Measurements from ENCODE around the gene NOBOX. TPM values are rescaled to one million over a fixed set of nuclear protein-coding genes. Genes with fewer than 3 reads are reported as not detected.

NOBOX gene
- total and polyA plus RNA-seq, 4 donors: not detected

DNA sequence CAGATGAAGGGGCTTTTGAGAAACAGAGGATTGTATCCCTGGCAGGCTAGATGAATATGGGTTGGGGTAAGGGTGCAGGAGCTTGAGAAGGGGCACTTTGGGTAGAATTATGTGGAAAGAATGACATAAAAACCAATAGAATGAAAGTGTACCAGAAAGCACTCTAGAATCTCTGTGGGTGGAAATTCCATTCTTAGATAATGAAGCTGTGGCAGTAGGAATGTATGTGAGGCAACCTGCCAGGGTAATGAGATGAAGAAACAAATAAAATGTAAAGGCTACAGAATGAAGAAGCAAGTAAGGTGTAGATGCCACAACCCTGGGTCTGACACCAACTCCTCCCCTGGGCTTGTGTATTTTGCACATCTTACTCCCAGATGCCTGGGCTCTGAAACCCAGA is 16.8 kb downstream of the NOBOX start:
- peak in 1 of 3 donors; percentile 32 for DNase-seq
- no peaks in the 10 kb centered on the region for H3K36me3 ChIP-seq (ENCODE audit: control insufficient read depth in 4 of 4, insufficient read depth in 4 of 4, low read length in 4 of 4)
- H3K9me3 ChIP-seq (ENCODE audit: control insufficient read depth in 4 of 4, insufficient read depth in 3 of 4, low read length in 3 of 4): no peaks in the 10 kb centered on the region
- H3K4me1 ChIP-seq (ENCODE audit: control insufficient read depth in 5 of 5, insufficient read depth in 5 of 5, low read length in 5 of 5): peaks cover 0 to 5% (median 0%) of the 10 kb centered on the region in 5 donors
- no peak overlapping the region for H3K9ac ChIP-seq (ENCODE audit: insufficient read depth in 1 of 2, low read length in 2 of 2)
- no peak overlapping the region for H3K27ac ChIP-seq (ENCODE audit: low read depth in 1 of 2, low read length in 1 of 2)
- H3K27me3 ChIP-seq (ENCODE audit: control insufficient read depth in 3 of 3, insufficient read depth in 3 of 3, low read length in 2 of 3): no peaks in the 10 kb centered on the region
- ATAC-seq (ENCODE audit: insufficient read depth, low FRiP score): no peak
- TF ChIP-seq, protein P1, sequence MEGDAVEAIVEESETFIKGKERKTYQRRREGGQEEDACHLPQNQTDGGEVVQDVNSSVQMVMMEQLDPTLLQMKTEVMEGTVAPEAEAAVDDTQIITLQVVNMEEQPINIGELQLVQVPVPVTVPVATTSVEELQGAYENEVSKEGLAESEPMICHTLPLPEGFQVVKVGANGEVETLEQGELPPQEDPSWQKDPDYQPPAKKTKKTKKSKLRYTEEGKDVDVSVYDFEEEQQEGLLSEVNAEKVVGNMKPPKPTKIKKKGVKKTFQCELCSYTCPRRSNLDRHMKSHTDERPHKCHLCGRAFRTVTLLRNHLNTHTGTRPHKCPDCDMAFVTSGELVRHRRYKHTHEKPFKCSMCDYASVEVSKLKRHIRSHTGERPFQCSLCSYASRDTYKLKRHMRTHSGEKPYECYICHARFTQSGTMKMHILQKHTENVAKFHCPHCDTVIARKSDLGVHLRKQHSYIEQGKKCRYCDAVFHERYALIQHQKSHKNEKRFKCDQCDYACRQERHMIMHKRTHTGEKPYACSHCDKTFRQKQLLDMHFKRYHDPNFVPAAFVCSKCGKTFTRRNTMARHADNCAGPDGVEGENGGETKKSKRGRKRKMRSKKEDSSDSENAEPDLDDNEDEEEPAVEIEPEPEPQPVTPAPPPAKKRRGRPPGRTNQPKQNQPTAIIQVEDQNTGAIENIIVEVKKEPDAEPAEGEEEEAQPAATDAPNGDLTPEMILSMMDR (IDR thresholded peaks at IDR 0.05; ENCODE audit: control extremely low read depth, extremely low read depth): no peak
- H3K4me3 ChIP-seq: no peak overlapping the region

GRCh38 chr7:144384555-144385245 is 18.8 kb downstream of the NOBOX start:
- Histone ChIP-seq H3K4me3 (no peak overlapping the region), H3K27me3 (ENCODE audit: control insufficient read depth in 3 of 3, insufficient read depth in 3 of 3, low read length in 2 of 3) (no peaks in the 10 kb centered on the region), H3K9ac (ENCODE audit: insufficient read depth in 1 of 2, low read length in 2 of 2) (no peak overlapping the region), H3K27ac (ENCODE audit: low read depth in 1 of 2, low read length in 1 of 2) (no peak overlapping the region), H3K4me1 (ENCODE audit: control insufficient read depth in 5 of 5, insufficient read depth in 5 of 5, low read length in 5 of 5) (no peaks in the 10 kb centered on the region), H3K9me3 (ENCODE audit: control insufficient read depth in 4 of 4, insufficient read depth in 3 of 4, low read length in 3 of 4) (no peaks in the 10 kb centered on the region), H3K36me3 (ENCODE audit: control insufficient read depth in 4 of 4, insufficient read depth in 4 of 4, low read length in 4 of 4) (peaks cover 0 to 3% (median 1%) of the 10 kb centered on the region in 4 donors)
- TF ChIP-seq, protein P1 (IDR thresholded peaks at IDR 0.05; ENCODE audit: control extremely low read depth, extremely low read depth): no peak
- 78 to 91% methylated on average over 12 of the region's 12 CpGs for WGBS, 2 donors
- DNase-seq: no peak
- no peak for ATAC-seq (ENCODE audit: insufficient read depth, low FRiP score)

GRCh38 chr7:144384071-144384470 is 19.4 kb downstream of the NOBOX start:
- Histone ChIP-seq H3K27me3 (ENCODE audit: control insufficient read depth in 3 of 3, insufficient read depth in 3 of 3, low read length in 2 of 3) (no peaks in the 10 kb centered on the region), H3K36me3 (ENCODE audit: control insufficient read depth in 4 of 4, insufficient read depth in 4 of 4, low read length in 4 of 4) (peaks cover 0 to 6% (median 1%) of the 10 kb centered on the region in 4 donors), H3K9me3 (ENCODE audit: control insufficient read depth in 4 of 4, insufficient read depth in 3 of 4, low read length in 3 of 4) (no peaks in the 10 kb centered on the region), H3K4me1 (ENCODE audit: control insufficient read depth in 5 of 5, insufficient read depth in 5 of 5, low read length in 5 of 5) (no peaks in the 10 kb centered on the region), H3K9ac (ENCODE audit: insufficient read depth in 1 of 2, low read length in 2 of 2) (no peak overlapping the region), H3K4me3 (no peak overlapping the region), H3K27ac (ENCODE audit: low read depth in 1 of 2, low read length in 1 of 2) (no peak overlapping the region)
- TF ChIP-seq, protein P1 (IDR thresholded peaks at IDR 0.05; ENCODE audit: control extremely low read depth, extremely low read depth): no peak
- ATAC-seq (ENCODE audit: insufficient read depth, low FRiP score) (no peak), DNase-seq (no peak)
- WGBS, 2 donors: 79 to 82% methylated on average over 4 of the region's 4 CpGs

Data from lung (tissue), 12 donors.